Astrocyte (in vitro differentiated cells and primary cell): ENCODE data around the gene RNF43. TPM values are rescaled to one million over a fixed set of nuclear protein-coding genes. Genes with fewer than 3 reads are reported as not detected.

Experiments
- DNase-seq: peaks from one replicate; pipeline ENCODE4 v3.0.0-alpha.2; 2010; ENCODE audit warnings: low read depth
- FAIRE-seq: peaks from 2 replicates; lab custom pipeline; 2011; peaks lifted over from hg19 to GRCh38; lab: Jason Lieb, UNC
- H2AFZ ChIP-seq: 2 replicates; pipeline ENCODE4 v1.6.0; 2012; ENCODE audit warnings: low read depth, low read length, inconsistent platforms
- H3K27ac ChIP-seq: 2 replicates; pipeline ENCODE4 v1.5.1; 2011; ENCODE audit warnings: low read depth, low read length, inconsistent platforms
- H3K27me3 ChIP-seq: 2 replicates; pipeline ENCODE4 v1.6.0; 2011; ENCODE audit warnings: low read length, inconsistent platforms; ENCODE audit not compliant: insufficient read depth
- H3K36me3 ChIP-seq: 2 replicates; pipeline ENCODE4 v1.5.1; 2011; ENCODE audit warnings: low read length, inconsistent platforms; ENCODE audit not compliant: insufficient read depth
- H3K4me1 ChIP-seq: 2 replicates; pipeline ENCODE4 v1.5.1; 2011; ENCODE audit warnings: low read length, inconsistent platforms; ENCODE audit not compliant: insufficient read depth
- H3K4me2 ChIP-seq: 2 replicates; pipeline ENCODE4 v1.6.0; 2012; ENCODE audit warnings: low read length, inconsistent platforms
- H3K4me3 ChIP-seq: 2 replicates; pipeline ENCODE4 v1.5.1; 2011; ENCODE audit warnings: low read depth, mild to moderate bottlenecking, low read length, inconsistent platforms; ENCODE audit not compliant: insufficient read depth
- H3K79me2 ChIP-seq: 2 replicates; pipeline ENCODE4 v1.6.0; 2012; ENCODE audit warnings: mild to moderate bottlenecking, low read length, inconsistent platforms; ENCODE audit not compliant: insufficient read depth
- H3K9ac ChIP-seq: 2 replicates; pipeline ENCODE4 v1.6.0; 2012; ENCODE audit warnings: mild to moderate bottlenecking, low read length, inconsistent platforms
- H3K9me3 ChIP-seq: 2 replicates; pipeline ENCODE4 v1.5.1; 2012; ENCODE audit warnings: low read depth, mild to moderate bottlenecking, low read length, inconsistent platforms; ENCODE audit not compliant: insufficient read depth
- H4K20me1 ChIP-seq: 2 replicates; pipeline ENCODE4 v1.6.0; 2012; ENCODE audit warnings: low read length, inconsistent platforms; ENCODE audit not compliant: insufficient read depth
- H3K27ac Mint-ChIP-seq: one replicate; pipeline ENCODE4 v1.8.0; 2021; ENCODE audit warnings: mild to moderate bottlenecking, mixed read lengths; ENCODE audit not compliant: unreplicated experiment
- H3K27me3 Mint-ChIP-seq: one replicate; pipeline ENCODE4 v1.8.0; 2021; ENCODE audit warnings: low read depth, mixed read lengths; ENCODE audit not compliant: unreplicated experiment
- H3K36me3 Mint-ChIP-seq: one replicate; pipeline ENCODE4 v1.8.0; 2021; ENCODE audit warnings: low read depth, mixed read lengths; ENCODE audit not compliant: unreplicated experiment
- H3K4me1 Mint-ChIP-seq: one replicate; pipeline ENCODE4 v1.8.0; 2021; ENCODE audit warnings: low read depth, mixed read lengths; ENCODE audit not compliant: unreplicated experiment
- H3K4me3 Mint-ChIP-seq: one replicate; pipeline ENCODE4 v1.8.0; 2021; ENCODE audit warnings: mild to moderate bottlenecking, moderate library complexity, mixed read lengths; ENCODE audit not compliant: unreplicated experiment
- H3K9me3 Mint-ChIP-seq: one replicate; pipeline ENCODE4 v1.8.0; 2021; ENCODE audit warnings: mild to moderate bottlenecking, mixed read lengths; ENCODE audit not compliant: unreplicated experiment
- CTCF ChIP-seq: IDR thresholded peaks from 2 replicates; pipeline ENCODE4 v1.5.1; 2011; ENCODE audit warnings: low read depth, mild to moderate bottlenecking, inconsistent platforms, low read length, moderate library complexity; ENCODE audit not compliant: insufficient read depth
- EZH2 ChIP-seq: IDR thresholded peaks from 2 replicates; pipeline ENCODE4 v1.6.1; 2012; ENCODE audit warnings: mild to moderate bottlenecking, low read length, inconsistent platforms; ENCODE audit not compliant: insufficient read depth
- total RNA-seq: library from RNA; stranded (reverse); gene quantifications from 2 replicates; pipeline ENCODE4 v1.2.1, GENCODE V29; 2021

The RNF43 gene
- total RNA-seq, 1 donor from 2014 or later: 1.2 TPM

GRCh38 chr17:58375256-58375655 lies 42.1 kb downstream of the RNF43 start:
- Histone ChIP-seq H3K4me2 (no peak overlapping the region), H3K4me3 (no peak overlapping the region), H3K27ac (no peak overlapping the region), H3K27me3 (peaks cover 2% of the 10 kb centered on the region), H2AFZ (no peak overlapping the region), H3K9ac (no peak overlapping the region), H3K9me3 (no peaks in the 10 kb centered on the region), H3K79me2 (no peaks in the 10 kb centered on the region), H3K4me1 (no peaks in the 10 kb centered on the region), H4K20me1 (no peaks in the 10 kb centered on the region), H3K36me3 (no peaks in the 10 kb centered on the region)
- DNase-seq (no peak), FAIRE-seq (no peak)
- Mint-ChIP-seq H3K4me3 (no peak overlapping the region), H3K4me1 (peaks cover 24% of the 10 kb centered on the region), H3K27me3 (peaks cover 4% of the 10 kb centered on the region), H3K27ac (no peak overlapping the region), H3K36me3 (no peaks in the 10 kb centered on the region), H3K9me3 (no peaks in the 10 kb centered on the region)
- no peak for TF ChIP-seq CTCF

- no peaks in the 10 kb centered on the region for H3K36me3 Mint-ChIP-seq
- no peak overlapping the region for H3K4me2 ChIP-seq
- peaks cover 4% of the 10 kb centered on the region for H3K27me3 Mint-ChIP-seq
- no peaks in the 10 kb centered on the region for H3K9me3 Mint-ChIP-seq
- FAIRE-seq: no peak
- no peak overlapping the region for H2AFZ ChIP-seq
- TF ChIP-seq EZH2: no peak
- no peak for TF ChIP-seq CTCF
- no peak overlapping the region for H3K27ac ChIP-seq
- H4K20me1 ChIP-seq: no peaks in the 10 kb centered on the region
- H3K4me3 Mint-ChIP-seq: no peak overlapping the region
- H3K27ac Mint-ChIP-seq: no peak overlapping the region
- no peaks in the 10 kb centered on the region for H3K4me1 ChIP-seq
- DNase-seq: no peak
- H3K79me2 ChIP-seq: no peaks in the 10 kb centered on the region
- H3K4me1 Mint-ChIP-seq: peaks cover 16% of the 10 kb centered on the region
- no peaks in the 10 kb centered on the region for H3K9me3 ChIP-seq
- H3K36me3 ChIP-seq: no peaks in the 10 kb centered on the region
- H3K9ac ChIP-seq: no peak overlapping the region
- no peaks in the 10 kb centered on the region for H3K27me3 ChIP-seq
- no peak overlapping the region for H3K4me3 ChIP-seq
Observed at GRCh38 chr17:58373923-58374322, 43.4 kb downstream of the RNF43 start.

- Mint-ChIP-seq H3K4me3 (no peak overlapping the region), H3K27me3 (peaks cover 4% of the 10 kb centered on the region), H3K27ac (no peak overlapping the region), H3K4me1 (peaks cover 11% of the 10 kb centered on the region), H3K36me3 (no peaks in the 10 kb centered on the region), H3K9me3 (no peaks in the 10 kb centered on the region)
- H3K9ac ChIP-seq: no peak overlapping the region
- no peaks in the 10 kb centered on the region for H3K36me3 ChIP-seq
- H4K20me1 ChIP-seq: no peaks in the 10 kb centered on the region
- H3K27ac ChIP-seq: no peak overlapping the region
- H2AFZ ChIP-seq: no peak overlapping the region
- no peak overlapping the region for H3K4me2 ChIP-seq
- no peak overlapping the region for H3K4me3 ChIP-seq
- H3K79me2 ChIP-seq: no peaks in the 10 kb centered on the region
- TF ChIP-seq EZH2 (no peak), CTCF (no peak)
- H3K4me1 ChIP-seq: no peaks in the 10 kb centered on the region
- no peak for DNase-seq
- no peak for FAIRE-seq
- H3K27me3 ChIP-seq: no peaks in the 10 kb centered on the region
- H3K9me3 ChIP-seq: no peaks in the 10 kb centered on the region
Observed at GRCh38 chr17:58373003-58373402, 44.3 kb downstream of the RNF43 start.
